ENCODE data around the gene BTN3A1.
A peak's percentile ranks its signal among the peaks of the same experiment; 100 is the strongest.

BTN3A1 gene

GRCh38 chr6:26379292-26379691 lies 22.8 kb upstream of the BTN3A1 start:
- FAIRE-seq (no peak), DNase-seq (ENCODE audit: insufficient read length, low spot score) (no peak)
- TF ChIP-seq PAX5 (IDR thresholded peaks at IDR 0.05; ENCODE audit: insufficient read depth, low read length, severe bottlenecking), result no peak
- TF ChIP-seq POU2F2 (IDR thresholded peaks at IDR 0.05; ENCODE audit: low read depth, low read length), result no peak
- TF ChIP-seq POLR2AphosphoS5 (IDR thresholded peaks at IDR 0.05; ENCODE audit: low read depth, low read length), result no peak
- TF ChIP-seq POLR2A (IDR thresholded peaks at IDR 0.05; ENCODE audit: low read depth, low read length), result no peak
- TF ChIP-seq TAF1 (IDR thresholded peaks at IDR 0.05; ENCODE audit: low read depth, low read length), result no peak
- no peak for TF ChIP-seq SPI1 (IDR thresholded peaks at IDR 0.05; ENCODE audit: low read depth, low read length)

GRCh38 chr6:26379740-26380139 lies 22.3 kb upstream of the BTN3A1 start:
- DNase-seq (ENCODE audit: insufficient read length, low spot score), result no peak
- FAIRE-seq, result no peak
- TF ChIP-seq TAF1 (IDR thresholded peaks at IDR 0.05; ENCODE audit: low read depth, low read length), result no peak

GRCh38 chr6:26380256-26380655 lies 21.8 kb upstream of the BTN3A1 start:
- no peak for FAIRE-seq
- no peak for DNase-seq (ENCODE audit: insufficient read length, low spot score)
- TF ChIP-seq POU2F2 (IDR thresholded peaks at IDR 0.05; ENCODE audit: low read depth, low read length) (no peak), PAX5 (IDR thresholded peaks at IDR 0.05; ENCODE audit: insufficient read depth, low read length, severe bottlenecking) (no peak), TAF1 (IDR thresholded peaks at IDR 0.05; ENCODE audit: low read depth, low read length) (no peak), POLR2AphosphoS5 (IDR thresholded peaks at IDR 0.05; ENCODE audit: low read depth, low read length) (no peak), POLR2A (IDR thresholded peaks at IDR 0.05; ENCODE audit: low read depth, low read length) (no peak), SPI1 (IDR thresholded peaks at IDR 0.05; ENCODE audit: low read depth, low read length) (no peak)

GRCh38 chr6:26382121-26382520 lies 20.0 kb upstream of the BTN3A1 start:
- DNase-seq (ENCODE audit: insufficient read length, low spot score) (no peak), FAIRE-seq (peak; percentile 74)
- TF ChIP-seq POLR2A (IDR thresholded peaks at IDR 0.05; ENCODE audit: low read depth, low read length) (no peak), SPI1 (IDR thresholded peaks at IDR 0.05; ENCODE audit: low read depth, low read length) (no peak), PAX5 (IDR thresholded peaks at IDR 0.05; ENCODE audit: insufficient read depth, low read length, severe bottlenecking) (no peak), POLR2AphosphoS5 (IDR thresholded peaks at IDR 0.05; ENCODE audit: low read depth, low read length) (no peak), TAF1 (IDR thresholded peaks at IDR 0.05; ENCODE audit: low read depth, low read length) (no peak), POU2F2 (IDR thresholded peaks at IDR 0.05; ENCODE audit: low read depth, low read length) (no peak)

- FAIRE-seq (peak; percentile 74), DNase-seq (ENCODE audit: insufficient read length, low spot score) (no peak)
- TF ChIP-seq POU2F2 (IDR thresholded peaks at IDR 0.05; ENCODE audit: low read depth, low read length) (no peak), TAF1 (IDR thresholded peaks at IDR 0.05; ENCODE audit: low read depth, low read length) (no peak), POLR2A (IDR thresholded peaks at IDR 0.05; ENCODE audit: low read depth, low read length) (no peak), SPI1 (IDR thresholded peaks at IDR 0.05; ENCODE audit: low read depth, low read length) (no peak), POLR2AphosphoS5 (IDR thresholded peaks at IDR 0.05; ENCODE audit: low read depth, low read length) (no peak), PAX5 (IDR thresholded peaks at IDR 0.05; ENCODE audit: insufficient read depth, low read length, severe bottlenecking) (no peak)
Measured at GRCh38 chr6:26383624-26384417, 18.3 kb upstream of the BTN3A1 start.

- no peak for FAIRE-seq
- TF ChIP-seq SPI1 (IDR thresholded peaks at IDR 0.05; ENCODE audit: low read depth, low read length) (no peak), TAF1 (IDR thresholded peaks at IDR 0.05; ENCODE audit: low read depth, low read length) (no peak), POU2F2 (IDR thresholded peaks at IDR 0.05; ENCODE audit: low read depth, low read length) (no peak), POLR2AphosphoS5 (IDR thresholded peaks at IDR 0.05; ENCODE audit: low read depth, low read length) (no peak), POLR2A (IDR thresholded peaks at IDR 0.05; ENCODE audit: low read depth, low read length) (no peak), PAX5 (IDR thresholded peaks at IDR 0.05; ENCODE audit: insufficient read depth, low read length, severe bottlenecking) (no peak)
Measured at GRCh38 chr6:26385734-26386125, 16.3 kb upstream of the BTN3A1 start.

DNA sequence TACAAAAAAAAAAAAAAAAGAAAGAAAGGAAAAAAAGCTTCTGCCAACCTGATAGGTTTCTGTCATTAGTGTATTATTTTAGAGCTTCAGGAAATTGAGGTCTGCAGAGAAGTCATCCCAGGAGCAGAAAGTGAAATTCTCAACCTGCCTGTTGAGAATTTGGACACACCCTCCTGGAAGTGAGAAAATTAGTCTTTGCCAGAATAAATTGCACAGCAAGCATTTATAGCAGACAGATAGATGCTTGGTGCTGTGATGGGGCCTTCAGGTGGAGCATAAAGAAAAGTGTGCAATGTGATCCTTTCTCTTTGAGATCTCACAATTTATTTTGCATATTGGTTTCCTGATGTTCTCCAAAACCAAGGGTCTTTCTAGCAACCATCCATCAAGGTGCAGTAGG lies 14.5 kb upstream of the BTN3A1 start:
- TF ChIP-seq PAX5 (IDR thresholded peaks at IDR 0.05; ENCODE audit: insufficient read depth, low read length, severe bottlenecking), result no peak
- no peak for TF ChIP-seq POLR2A (IDR thresholded peaks at IDR 0.05; ENCODE audit: low read depth, low read length)
- no peak for TF ChIP-seq POLR2AphosphoS5 (IDR thresholded peaks at IDR 0.05; ENCODE audit: low read depth, low read length)
- TF ChIP-seq SPI1 (IDR thresholded peaks at IDR 0.05; ENCODE audit: low read depth, low read length), result no peak
- no peak for TF ChIP-seq TAF1 (IDR thresholded peaks at IDR 0.05; ENCODE audit: low read depth, low read length)
- TF ChIP-seq POU2F2 (IDR thresholded peaks at IDR 0.05; ENCODE audit: low read depth, low read length), result no peak
- no peak for FAIRE-seq
- no peak for DNase-seq (ENCODE audit: insufficient read length, low spot score)

More at GRCh38 chr6:26385734-26386125, 16.3 kb upstream of the BTN3A1 start:
- no peak for DNase-seq (ENCODE audit: insufficient read length, low spot score)

- TF ChIP-seq PAX5 (IDR thresholded peaks at IDR 0.05; ENCODE audit: insufficient read depth, low read length, severe bottlenecking) (no peak), TAF1 (IDR thresholded peaks at IDR 0.05; ENCODE audit: low read depth, low read length) (no peak), SPI1 (IDR thresholded peaks at IDR 0.05; ENCODE audit: low read depth, low read length) (no peak), POU2F2 (IDR thresholded peaks at IDR 0.05; ENCODE audit: low read depth, low read length) (no peak), POLR2AphosphoS5 (IDR thresholded peaks at IDR 0.05; ENCODE audit: low read depth, low read length) (no peak), POLR2A (IDR thresholded peaks at IDR 0.05; ENCODE audit: low read depth, low read length) (no peak)
- FAIRE-seq, result no peak
- DNase-seq (ENCODE audit: insufficient read length, low spot score), result no peak
Measured at GRCh38 chr6:26388014-26388413, 14.1 kb upstream of the BTN3A1 start.

- DNase-seq (ENCODE audit: insufficient read length, low spot score) (no peak), FAIRE-seq (no peak)
- TF ChIP-seq POLR2AphosphoS5 (IDR thresholded peaks at IDR 0.05; ENCODE audit: low read depth, low read length), result no peak
- no peak for TF ChIP-seq POU2F2 (IDR thresholded peaks at IDR 0.05; ENCODE audit: low read depth, low read length)
- no peak for TF ChIP-seq POLR2A (IDR thresholded peaks at IDR 0.05; ENCODE audit: low read depth, low read length)
- TF ChIP-seq SPI1 (IDR thresholded peaks at IDR 0.05; ENCODE audit: low read depth, low read length), result no peak
- no peak for TF ChIP-seq TAF1 (IDR thresholded peaks at IDR 0.05; ENCODE audit: low read depth, low read length)
- TF ChIP-seq PAX5 (IDR thresholded peaks at IDR 0.05; ENCODE audit: insufficient read depth, low read length, severe bottlenecking), result no peak
Measured at GRCh38 chr6:26388441-26388840, 13.6 kb upstream of the BTN3A1 start.
